Activated CD4-positive, alpha-beta T cell treated with anti-CD3 and anti-CD28 coated beads, Interleukin-2, amount 50 U/mL, for 24 hours (primary cell): ENCODE results near the gene MAOA.
"Not testable (repeated sequence)": the region's sequence is repeated elsewhere in the genome, so short reads cannot be mapped to it uniquely, and the experiment has no call there.

Source experiments
- DNase-seq, 2 donors: peaks; one replicate each; pipeline ENCODE4 v3.0.0-alpha.2; 2020; ENCODE audit warnings: low read depth in 1 of 2, low spot score in 1 of 2

The MAOA gene

DNA sequence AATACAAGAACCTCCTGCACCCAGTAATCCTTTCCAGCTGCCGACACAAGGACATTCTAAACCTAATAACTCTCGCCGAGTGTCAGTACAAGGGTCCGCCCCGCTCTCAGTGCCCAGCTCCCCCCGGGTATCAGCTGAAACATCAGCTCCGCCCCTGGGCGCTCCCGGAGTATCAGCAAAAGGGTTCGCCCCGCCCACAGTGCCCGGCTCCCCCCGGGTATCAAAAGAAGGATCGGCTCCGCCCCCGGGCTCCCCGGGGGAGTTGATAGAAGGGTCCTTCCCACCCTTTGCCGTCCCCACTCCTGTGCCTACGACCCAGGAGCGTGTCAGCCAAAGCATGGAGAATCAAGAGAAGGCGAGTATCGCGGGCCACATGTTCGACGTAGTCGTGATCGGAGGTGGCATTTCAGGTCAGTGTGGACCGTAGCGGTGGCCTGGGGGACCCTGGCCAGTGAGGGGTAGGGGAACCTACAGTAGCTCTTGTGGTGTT lies at the start of gene MAOA:
Gene MAOA (plus strand): TSS at position 295 of the 490 bp plus-strand sequence. CDS start 43 bp downstream, at position 338.
- no peak for DNase-seq

DNA sequence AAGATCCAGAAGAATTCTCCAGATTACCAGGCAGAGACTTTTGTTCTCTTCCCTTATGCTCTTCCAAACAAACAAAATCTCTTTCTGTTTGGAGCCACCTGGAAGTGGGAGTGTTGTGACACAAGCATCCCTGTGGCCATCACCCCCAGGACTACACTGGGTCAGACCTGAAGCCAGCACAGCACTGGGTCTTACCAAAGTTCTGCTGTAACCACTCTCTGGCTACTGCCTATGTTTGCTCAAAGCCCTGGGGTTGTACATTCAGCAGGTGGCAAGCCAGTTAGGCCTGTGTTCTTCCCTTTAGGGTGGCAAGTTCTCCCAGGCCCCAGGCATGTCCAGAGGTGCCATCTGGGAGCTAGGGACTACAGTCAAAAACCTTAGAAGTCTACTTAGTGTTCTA lies 43.7 kb upstream of the MAOA start:
- no peak for DNase-seq

DNA sequence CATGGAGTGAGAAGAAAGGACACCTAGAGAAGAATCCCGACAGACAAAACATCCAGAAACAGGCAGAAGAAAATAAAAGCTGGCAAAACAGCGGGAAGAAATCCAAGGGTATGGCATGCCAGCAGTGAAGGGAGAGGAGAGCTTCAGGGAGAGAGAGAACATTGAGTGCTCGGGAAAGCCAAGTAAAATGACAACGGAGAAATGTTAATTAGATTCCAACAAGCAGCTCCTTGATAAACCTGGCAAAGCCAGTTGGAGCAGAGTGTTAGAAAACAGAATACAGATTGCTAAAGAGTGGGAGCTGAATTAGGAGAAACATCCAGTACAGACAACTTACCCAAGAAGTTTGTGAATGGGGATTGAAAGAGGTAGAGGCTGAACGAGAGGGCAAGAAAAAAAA lies 40.4 kb upstream of the MAOA start:
- DNase-seq = no peak

DNA sequence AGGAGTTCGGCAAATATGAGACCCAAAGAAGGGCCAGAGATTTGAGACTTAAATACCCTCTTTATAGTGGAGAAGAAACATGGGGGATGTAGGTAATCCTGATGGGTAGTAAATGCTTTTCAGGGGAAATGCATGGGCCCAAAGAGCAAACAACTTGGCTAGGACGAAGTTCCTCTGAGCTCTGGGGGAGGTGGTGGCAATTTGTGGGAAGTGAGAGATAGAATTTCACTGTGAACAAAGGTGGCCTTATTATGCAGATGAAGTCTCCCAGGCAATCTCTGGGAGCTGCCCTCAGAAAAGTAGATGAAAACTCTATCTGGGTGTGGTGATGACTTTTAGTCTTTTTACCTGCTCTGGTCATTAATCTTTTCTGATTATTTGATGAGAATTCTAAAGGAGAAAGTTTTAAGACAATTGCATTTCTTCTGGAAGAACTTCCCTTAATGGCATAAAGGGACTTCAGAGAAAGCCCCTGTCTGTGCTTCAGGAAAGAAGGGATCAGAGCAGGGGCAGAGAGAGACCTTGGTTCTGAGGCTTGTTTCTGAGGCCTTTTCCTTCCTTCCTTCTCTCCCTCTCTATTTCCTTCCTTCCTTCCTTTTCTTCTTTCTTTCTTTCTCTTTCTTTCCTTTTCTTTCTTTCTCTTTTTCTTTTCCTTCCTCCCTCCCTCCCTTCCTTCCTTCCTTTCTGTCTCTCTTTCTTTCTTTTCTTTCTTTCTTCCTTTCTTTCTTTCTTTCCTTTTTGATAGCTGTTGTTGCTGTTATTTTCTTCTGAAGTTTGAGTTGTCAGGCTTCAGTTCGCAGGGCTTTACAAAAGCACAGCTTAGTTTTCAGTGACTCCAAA lies 37.5 kb upstream of the MAOA start:
- DNase-seq = no peak

DNA sequence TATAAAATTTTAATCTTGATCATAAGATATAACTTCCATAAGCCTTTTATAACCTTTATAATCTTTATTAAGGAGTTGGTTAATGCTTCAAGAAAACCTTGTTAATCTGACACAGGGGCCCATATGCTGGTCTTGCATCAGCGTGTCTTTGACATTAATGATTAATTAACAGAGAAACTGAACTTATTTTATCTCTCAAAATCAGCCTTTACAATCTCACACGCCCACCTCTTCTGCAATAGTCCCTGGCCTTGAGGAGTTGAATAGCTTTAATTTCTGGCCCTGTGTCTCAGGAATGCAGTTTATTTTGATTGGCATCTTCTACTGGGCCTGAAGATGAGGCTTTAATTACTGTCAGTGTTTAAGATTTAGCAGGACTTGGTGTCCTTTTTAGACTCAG lies 36.2 kb upstream of the MAOA start:
- not testable (repeated sequence) for DNase-seq

DNA sequence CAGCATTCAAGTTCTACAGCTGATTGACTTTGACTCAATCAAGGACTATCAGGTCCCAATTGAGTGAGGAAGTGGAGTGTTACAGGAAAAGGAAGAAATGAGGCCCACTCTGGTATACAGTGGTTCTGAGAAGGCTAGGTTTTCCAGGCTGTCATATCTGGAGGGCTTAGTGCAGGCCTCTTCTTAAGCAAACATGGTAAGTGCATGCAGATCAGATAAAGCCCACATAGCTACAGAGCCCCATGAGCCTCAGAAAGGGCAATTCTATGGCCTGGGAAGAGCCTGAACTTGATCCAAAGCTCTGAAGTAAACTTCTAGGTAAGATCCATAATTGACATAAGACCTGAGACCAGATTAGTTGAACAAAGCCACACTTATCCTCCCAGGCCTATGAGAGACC lies 29.0 kb upstream of the MAOA start:
- DNase-seq = no peak

DNA sequence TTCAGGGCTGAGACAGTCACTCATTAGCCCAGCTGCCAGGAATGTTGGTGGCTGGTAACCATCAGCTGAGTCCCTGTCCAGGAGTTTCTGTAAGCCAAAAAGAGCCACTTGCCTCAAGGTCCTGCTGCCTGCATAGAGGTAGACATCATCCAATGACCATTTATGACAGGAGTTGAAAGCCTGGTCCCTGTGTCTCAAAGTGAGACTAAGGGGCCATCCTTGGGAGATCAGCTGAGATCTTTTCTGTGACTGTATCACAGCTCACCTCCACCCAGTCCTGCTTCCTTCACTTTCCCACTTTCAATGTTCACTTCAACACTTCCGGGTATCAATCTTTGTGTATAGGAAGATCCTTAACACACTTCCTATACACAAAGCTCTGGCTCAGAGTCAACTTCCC lies 28.4 kb upstream of the MAOA start:
- no peak for DNase-seq

DNA sequence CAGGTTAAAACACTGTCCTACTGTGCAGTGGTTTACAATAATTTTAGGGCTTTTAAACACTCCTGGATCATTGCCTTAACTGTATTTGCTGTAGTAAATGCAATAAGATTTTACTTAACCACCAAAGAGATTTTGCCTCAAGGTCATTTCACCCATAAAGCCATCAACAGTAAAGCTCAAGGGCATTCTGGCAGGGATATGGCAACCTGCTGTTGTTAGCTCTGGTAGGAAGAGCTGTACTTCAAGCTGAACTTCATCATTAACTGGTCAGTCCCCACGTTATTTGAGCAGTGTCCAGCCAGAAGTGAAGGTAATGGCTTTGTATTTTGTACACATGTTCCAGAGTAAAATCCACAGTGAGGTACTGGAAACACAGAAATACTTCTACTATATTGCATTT lies 26.9 kb upstream of the MAOA start:
- DNase-seq = no peak

DNA sequence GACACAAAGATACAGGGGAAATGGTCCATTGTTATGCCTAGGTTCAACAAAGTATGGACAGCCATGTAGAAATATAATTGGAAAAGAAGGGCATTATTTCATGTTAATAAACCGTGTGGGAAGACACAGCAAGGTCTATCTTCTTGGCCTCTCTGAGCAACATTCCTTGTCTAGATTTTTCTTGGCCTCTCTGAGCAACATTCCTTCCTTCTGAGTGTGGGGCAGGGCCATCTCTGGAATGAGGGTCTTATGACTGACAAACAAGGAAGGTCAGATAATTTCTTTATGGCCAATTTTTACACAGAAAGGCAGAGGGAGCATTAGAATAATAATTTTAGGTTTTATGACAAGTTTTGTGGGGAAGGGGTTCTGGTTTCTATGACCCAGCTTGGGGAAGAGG lies 24.3 kb upstream of the MAOA start:
- DNase-seq = no peak

DNA sequence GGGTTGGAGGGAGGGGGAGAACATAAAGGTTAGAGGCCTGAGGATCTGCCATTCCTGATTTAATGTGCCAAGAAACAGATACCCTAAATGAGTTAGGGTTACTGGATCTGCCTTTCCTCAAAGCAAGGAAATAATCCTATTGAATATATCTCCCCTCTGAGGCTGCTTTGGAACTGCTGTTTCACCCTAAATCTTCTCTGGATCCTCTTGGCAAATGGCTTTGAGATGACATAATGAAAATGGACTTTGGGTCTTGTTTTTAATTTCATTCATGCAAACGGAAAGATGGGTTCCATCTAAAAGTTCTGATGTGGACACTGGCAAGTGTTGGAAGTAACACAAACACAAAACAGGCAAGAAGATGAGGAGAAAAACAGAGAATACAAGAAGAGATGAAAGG lies 23.0 kb upstream of the MAOA start:
- no peak for DNase-seq

DNA sequence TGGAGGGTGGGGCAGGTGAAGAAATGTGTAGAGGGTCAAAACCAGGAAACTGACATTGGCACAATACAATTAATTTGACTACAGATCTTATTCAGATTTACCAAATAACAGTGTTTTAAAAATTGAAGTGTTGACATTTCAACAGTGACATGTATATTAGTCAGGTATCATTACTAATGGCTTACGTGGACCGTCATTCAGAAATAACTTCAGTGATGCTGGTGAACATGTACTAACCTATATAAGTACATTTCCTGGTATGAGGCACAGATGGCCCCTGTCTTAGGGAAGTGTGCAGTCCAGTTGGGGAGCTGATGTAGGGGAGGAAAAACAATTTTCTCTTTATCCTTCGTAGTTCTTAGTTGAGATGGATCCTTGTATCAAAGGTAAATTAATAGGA lies 22.3 kb upstream of the MAOA start:
- DNase-seq = no peak

DNA sequence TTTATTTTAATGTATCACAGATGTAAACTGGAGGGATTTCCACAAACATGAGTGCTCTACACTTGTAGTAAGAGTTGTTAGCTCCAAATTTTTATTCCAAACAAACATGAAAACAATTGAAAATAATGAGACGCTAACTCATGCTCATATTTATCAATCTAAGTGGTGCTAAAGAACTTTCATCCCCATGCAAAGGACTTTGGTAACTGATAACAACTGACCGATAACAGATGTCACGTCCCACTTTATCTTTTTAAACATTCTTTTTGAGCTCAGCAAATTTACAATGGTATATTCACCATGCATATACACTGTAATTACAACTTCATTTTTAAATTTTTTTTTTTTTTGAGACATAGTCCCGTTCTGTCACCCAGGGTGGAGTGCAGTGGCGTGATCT lies 15.6 kb upstream of the MAOA start:
- DNase-seq = no peak

DNA sequence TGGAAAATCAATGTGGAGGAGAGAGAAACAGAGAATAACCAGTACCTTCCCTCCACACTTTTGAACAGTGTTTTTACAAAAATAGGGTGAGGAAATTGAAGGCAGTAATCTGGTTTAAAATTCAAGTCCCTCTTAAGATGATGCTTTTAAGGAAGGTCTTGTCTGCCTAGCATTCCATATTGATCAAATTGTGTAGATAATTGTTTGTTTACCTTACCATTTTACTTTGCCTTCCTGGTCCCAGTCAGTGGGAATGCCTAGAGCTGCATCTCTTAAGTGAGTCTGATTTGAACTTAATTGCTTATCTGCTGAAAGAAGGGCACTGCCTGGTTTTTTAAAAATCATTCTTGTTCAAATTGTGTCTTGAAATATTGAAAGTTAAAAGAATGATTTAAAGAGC lies 14.4 kb upstream of the MAOA start:
- no peak for DNase-seq

DNA sequence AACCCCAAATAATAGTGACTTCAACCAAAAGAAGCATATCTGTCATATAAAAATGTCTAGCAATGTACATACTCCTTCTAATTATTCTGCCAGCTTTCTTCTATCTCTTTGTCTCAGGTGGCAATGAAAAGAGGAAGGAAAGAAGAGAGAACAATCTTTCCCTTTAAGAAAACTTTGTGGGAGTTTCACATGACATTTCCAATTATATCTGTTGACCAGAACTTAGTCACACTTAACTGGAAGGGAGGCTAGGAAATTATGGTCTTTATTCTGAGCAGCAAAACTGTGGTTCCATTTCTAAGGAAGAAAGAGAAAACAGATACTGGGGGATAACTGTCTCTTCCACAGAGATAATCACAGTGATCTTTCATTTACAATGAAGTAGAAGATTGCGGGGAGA lies 12.9 kb upstream of the MAOA start:
- no peak for DNase-seq

DNA sequence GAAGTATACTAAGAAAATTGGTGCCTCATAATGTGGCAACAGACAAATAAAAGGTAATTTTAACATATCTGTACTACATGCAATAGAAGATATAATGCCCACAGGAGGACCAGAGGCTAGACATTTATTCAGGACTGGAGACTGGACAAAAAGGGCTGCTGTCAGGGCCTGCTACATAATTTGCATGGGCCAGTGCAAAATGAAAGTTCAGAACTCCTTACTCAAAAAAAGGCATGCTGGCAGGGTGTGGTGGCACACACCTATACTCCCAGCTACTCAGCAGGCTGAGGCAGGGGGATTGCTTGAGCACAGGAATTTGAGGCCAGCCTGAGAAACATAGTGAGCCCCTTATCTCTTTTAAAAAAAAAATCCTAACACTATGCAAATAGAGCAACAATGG lies 12.4 kb upstream of the MAOA start:
- no peak for DNase-seq

DNA sequence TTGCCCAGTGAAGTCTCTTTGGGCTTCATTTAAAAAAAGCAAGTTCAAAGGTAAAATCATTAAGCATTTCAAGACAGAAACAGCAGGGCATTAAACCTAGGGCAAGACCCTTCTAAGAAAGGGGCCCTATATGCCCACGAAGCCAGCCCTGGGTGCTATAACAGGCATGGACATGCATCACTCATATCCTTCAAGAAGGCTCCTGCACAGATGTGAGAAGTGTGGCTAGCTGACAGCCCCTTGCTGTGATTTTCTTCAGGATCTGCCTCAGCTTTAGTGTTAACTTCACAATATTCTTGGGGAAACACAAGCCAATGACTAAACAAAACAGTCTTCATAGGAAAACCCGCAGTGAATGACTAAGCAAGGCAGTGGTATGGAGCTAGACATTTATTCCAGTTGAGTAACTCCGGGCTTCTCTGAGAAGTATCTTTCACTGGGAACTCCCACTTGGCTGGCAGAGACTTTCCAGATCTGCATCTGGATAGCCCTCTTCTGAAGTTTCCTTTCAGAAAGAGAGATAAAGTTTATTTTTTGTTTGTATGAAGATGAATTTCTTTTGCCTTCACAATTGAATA lies 11.9 kb upstream of the MAOA start:
- DNase-seq = no peak

DNA sequence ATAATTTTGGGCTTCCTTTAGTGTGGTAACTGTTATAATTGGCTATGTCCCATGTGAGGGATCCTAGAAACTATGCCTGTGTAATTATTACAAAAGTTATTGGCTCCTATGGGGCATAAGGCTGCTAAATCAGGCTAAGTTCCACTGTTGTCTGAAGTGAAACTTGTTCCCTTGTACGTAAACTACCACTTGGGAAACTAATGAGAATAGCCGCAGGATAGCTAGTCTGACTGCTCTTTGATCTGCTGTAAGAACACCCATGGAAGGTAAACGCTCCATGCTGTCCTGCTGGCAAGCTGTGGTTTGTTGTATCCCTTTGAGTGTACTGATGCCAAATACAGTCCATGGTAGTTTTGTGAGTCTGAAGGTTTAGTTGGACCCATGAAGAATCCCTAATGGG lies 9.3 kb upstream of the MAOA start:
- DNase-seq = no peak

DNA sequence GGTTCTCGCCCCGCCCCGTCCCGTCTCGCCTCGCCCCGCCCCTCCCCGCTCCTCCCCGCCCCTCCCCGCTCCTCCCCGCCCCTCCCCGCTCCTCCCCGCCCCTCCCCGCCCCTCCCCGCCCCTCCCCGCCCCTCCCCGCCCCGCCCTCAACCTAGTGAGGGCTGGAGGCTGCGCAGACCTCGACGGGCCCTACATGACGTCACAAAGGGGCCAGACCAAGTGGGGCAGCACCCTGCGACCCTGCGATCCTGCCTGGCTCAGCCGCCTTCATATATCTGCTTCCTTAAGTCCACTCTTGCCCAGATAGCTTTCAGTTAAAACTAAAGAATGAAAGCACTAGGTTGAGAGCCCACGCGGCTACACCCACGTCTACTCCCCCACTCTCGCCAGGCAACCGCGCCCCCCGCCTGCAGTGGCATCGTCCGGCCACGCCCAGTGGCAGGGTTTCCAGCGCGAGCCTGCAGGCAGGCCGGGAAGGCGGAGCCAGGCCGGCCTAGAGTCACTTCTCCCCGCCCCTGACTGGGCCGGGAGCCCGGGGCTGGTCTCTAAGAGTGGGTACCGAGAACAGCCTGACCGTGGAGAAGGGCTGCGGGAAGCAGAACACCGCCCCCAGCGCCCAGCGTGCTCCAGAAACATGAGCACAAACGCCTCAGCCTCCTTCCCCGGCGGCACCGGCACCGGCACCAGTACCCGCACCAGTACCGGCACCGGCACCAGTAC lies 1.5 kb upstream of the MAOA start:
- DNase-seq = peak; percentile 64 to 70

DNA sequence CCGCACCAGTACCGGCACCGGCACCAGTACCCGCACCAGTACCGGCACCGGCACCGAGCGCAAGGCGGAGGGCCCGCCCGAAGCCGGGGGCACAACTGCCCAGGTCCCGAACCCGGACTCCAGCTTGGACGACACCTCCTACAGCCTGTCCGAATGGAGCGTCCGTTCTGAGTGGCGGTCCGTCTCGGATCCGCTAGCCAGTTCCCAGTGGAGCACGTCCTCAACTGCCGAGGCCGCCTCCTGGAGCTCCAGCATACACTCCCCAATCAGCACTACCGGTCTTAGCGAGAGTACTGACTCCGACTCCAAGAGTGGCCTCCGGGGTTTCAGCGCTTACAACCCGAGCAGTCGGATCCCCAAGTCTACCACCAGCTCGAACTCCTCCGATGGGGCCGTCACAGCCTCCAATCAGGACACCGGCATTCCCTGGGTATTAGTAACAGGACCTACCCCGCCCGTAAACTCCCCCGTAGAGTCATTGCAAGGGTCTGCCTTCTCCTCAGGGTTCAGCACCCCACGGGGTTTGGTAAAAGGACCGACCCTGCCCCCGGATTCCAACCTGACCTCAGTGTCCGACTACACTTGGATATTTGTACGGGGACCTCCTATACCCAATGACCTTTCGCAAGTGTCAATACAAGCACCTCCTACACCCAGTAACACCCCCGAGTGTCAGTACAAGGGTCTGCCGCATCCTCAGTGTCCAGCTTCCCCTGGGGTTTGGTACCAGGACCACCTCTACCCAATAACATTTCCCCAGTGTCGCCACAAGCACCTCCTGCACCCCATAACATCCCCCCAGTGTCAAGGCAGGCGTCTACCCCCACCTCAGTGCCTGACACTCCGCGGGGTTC lies 721 bp upstream of the MAOA start:
- peak in 1 of 2 donors; percentile 6 for DNase-seq

DNA sequence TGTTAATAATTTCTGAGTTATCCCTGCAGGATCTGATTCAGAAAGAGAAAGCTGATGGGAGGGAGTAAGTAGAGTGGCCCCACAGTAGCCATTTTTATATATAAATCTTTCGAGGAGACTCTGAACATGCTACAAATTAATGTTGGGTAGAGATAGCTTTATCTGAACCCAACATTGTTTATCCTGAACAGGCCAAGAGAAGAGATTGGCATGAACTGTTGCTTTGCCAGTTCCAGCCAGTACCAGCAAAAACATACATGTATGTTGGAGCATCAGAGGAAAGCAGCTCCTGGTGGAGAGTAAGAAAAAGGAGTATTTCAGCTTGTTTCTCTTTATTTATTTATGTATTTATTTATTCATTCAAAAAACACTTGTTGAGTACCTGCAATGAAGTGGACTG lies 1.6 kb downstream of the MAOA start:
- no peak for DNase-seq

DNA sequence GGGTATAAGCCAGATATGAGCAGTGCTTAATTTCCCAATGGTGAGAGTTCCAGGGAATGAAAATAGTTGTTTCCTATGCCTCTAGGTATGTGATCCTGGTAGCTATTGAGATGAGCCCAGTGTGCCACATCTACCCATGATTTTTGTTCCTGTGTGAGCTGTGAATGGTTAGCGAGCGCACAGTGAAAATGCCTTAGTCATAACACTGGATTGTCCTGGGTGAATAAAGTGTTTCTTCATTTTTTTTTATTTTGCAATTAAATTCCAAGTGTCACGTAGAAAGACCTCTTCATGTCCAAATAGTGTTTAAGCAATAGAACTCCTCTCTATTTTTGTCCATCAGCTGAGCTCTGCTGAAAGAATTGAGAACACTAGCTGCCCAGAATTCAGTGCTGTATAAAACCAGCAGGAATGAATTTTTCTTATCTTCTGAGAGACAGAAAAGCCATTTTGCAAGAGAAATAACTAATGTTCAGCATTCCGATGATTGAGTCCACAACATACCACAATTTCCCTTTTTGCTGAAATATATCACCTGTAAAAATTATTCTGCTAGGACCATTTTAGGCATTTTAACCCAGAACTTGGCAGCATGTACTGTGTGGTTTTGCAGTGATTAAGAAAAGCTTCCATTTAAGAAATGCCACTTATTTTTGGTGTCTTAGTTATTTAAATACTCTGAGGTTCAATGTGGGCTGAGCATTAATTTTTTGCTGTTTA lies 5.6 kb downstream of the MAOA start:
- no peak for DNase-seq
